SW480 (cell line): ENCODE data around the gene CLCA4.

Experiments
- DNase-seq: peaks from one replicate; pipeline ENCODE4 v3.0.0-alpha.2; 2016; ENCODE audit warnings: low spot score

Gene CLCA4

DNA sequence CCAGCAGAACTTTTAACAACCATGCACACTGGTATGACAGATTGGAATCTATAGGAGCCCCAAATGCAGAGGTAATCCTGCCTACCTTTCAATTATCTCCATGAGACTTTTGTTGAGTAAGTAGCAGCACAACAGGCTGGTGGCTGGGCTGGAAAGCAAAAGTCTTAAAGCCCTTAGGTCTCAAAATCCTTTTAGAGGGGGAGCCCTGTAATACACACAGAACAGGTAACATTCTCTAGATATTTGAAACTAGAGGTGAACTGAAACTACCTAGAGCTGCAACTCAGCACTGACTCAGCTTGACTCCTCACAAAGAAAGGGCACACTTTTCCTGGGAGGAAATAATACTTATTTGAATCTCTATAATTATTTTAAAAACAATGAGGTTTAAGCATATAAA, 71.5 kb downstream of the CLCA4 start:
- no peak for DNase-seq

DNA sequence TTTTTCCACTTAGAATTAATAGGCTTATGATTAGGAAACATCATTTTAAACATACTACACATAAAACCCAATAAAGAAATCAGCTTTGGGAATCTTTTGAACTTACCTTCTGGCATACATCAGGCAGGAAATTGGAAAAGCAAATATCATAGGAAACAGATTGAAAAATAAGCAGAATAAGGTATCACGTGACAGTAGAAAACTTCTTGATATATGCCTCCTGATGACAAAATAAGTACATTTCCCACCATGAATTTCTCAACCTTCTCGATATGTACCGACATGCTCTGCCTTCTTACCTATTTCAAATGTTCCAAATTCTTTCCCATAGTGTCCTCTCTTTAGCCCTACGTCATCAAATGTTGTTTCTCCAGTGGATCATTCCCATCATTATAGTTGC, 72.4 kb downstream of the CLCA4 start:
- no peak for DNase-seq

- DNase-seq, result no peak
Measured at GRCh38 chr1:86621286-86621685, 74.4 kb downstream of the CLCA4 start.
